AG04450 (cell line): ENCODE measurements around the gene TMEM171. TPM values are rescaled to one million over a fixed set of nuclear protein-coding genes. Genes with fewer than 3 reads are reported as not detected.

Source experiments
- CTCF ChIA-PET: fragments of 300-600, 350-600 bp; formaldehyde crosslinking; extraction: SDS; loops from one replicate; lab custom pipeline; 2022; ENCODE audit warnings: antibody characterized with exemption, inconsistent platforms; lab: Charles Lee
- POLR2A ChIA-PET: fragments of 350-600 bp; formaldehyde crosslinking; extraction: SDS; loops from one replicate; lab custom pipeline; 2021; ENCODE audit warnings: antibody characterized with exemption, inconsistent platforms; lab: Yijun Ruan, JAX
- DNase-seq: peaks from one replicate; pipeline ENCODE4 v3.0.0-alpha.2; 2011; ENCODE audit warnings: low read depth, low spot score
- H3K27ac ChIP-seq: one replicate; pipeline ENCODE4 v1.5.1; 2012; ENCODE audit warnings: low read depth, low read length, control low read depth
- H3K27me3 ChIP-seq: one replicate; pipeline ENCODE4 v1.6.0; 2012; ENCODE audit warnings: low read length; ENCODE audit not compliant: control insufficient read depth, insufficient read depth
- H3K4me3 ChIP-seq: 2 replicates; pipeline ENCODE4 v1.5.1; 2011; ENCODE audit warnings: mild to moderate bottlenecking, low read depth, low read length, control low read depth
- H3K9me3 ChIP-seq: 2 replicates; pipeline ENCODE4 v1.5.1; 2012; ENCODE audit warnings: low read length; ENCODE audit not compliant: control insufficient read depth, insufficient read depth
- polyA plus RNA-seq: library from polyadenylated mRNA; depleted of rRNA; stranded (reverse); fragments of >200 nt; gene quantifications from 2 replicates; pipeline ENCODE4 v1.2.3, GENCODE V29; 2011
- TF ChIP-seq, protein P1 (sequence below): IDR thresholded peaks from 2 replicates; pipeline ENCODE4 v1.5.1; 2011; ENCODE audit warnings: low read depth, low read length, control low read depth, inconsistent platforms

The TMEM171 gene
- polyA plus RNA-seq, 1 experiment: 10.6 TPM

DNA sequence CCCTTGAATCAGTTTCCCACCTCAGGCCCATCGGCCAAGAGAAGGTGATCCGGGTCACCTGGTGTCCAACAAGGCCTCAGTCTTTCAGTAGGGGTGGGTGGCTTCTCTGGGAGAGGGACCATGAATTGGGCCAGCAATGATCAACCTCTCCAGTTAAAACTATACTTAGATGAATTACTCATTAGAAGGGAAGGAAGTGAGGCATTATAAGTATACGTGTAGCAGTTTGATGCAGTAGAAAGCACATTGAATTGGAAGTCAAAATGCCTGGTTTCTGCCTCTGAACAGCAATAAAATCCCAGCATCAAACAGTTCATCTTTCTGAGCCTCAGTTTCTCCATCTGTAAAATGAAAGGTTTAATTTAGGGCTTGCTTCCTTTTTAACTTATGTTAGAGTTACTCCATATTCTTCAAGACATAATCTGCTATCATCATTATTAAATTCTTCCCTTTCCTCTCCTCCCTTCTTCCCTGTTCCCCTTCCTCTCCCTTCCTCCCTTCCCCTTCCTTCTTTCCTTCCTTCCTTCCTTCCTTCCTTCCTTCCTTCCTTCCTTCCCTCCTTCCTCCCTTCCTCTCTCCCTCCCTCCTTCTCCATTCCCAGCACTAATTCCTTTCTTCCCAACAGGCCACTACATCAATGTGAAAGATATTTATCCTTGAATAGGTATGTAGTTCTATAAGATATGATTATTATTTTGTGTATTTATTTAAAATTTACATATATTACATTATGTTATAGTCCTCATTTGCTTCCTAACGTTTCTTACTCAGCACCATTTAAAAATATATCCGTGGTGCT lies 34.0 kb downstream of the TMEM171 start:
- H3K4me3 ChIP-seq: no peak overlapping the region
- POLR2A ChIA-PET: no interaction called here
- H3K27me3 ChIP-seq: peaks cover 5% of the 10 kb centered on the region
- H3K27ac ChIP-seq: no peak overlapping the region
- DNase-seq: no peak
- TF ChIP-seq, protein P1, sequence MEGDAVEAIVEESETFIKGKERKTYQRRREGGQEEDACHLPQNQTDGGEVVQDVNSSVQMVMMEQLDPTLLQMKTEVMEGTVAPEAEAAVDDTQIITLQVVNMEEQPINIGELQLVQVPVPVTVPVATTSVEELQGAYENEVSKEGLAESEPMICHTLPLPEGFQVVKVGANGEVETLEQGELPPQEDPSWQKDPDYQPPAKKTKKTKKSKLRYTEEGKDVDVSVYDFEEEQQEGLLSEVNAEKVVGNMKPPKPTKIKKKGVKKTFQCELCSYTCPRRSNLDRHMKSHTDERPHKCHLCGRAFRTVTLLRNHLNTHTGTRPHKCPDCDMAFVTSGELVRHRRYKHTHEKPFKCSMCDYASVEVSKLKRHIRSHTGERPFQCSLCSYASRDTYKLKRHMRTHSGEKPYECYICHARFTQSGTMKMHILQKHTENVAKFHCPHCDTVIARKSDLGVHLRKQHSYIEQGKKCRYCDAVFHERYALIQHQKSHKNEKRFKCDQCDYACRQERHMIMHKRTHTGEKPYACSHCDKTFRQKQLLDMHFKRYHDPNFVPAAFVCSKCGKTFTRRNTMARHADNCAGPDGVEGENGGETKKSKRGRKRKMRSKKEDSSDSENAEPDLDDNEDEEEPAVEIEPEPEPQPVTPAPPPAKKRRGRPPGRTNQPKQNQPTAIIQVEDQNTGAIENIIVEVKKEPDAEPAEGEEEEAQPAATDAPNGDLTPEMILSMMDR: no peak
- peaks cover 3% of the 10 kb centered on the region; the same call in 1 of the 2 replicates for H3K9me3 ChIP-seq
- CTCF ChIA-PET: interaction anchor here (0.9 to 2.6 kb wide), 2 partner anchors 47 to 62 kb away, joined by 4 to 8 read pairs; no protein-coding TSS in a partner anchor

- no peak overlapping the region for H3K4me3 ChIP-seq
- CTCF ChIA-PET: no interaction called here
- peaks cover 3% of the 10 kb centered on the region; the same call in 1 of the 2 replicates for H3K9me3 ChIP-seq
- DNase-seq: no peak
- POLR2A ChIA-PET: no interaction called here
- TF ChIP-seq, protein P1: no peak
- peaks cover 9% of the 10 kb centered on the region for H3K27me3 ChIP-seq
- no peak overlapping the region for H3K27ac ChIP-seq
These were observed 35.2 kb downstream of the TMEM171 start for GRCh38 chr5:73155271-73156222.

DNA sequence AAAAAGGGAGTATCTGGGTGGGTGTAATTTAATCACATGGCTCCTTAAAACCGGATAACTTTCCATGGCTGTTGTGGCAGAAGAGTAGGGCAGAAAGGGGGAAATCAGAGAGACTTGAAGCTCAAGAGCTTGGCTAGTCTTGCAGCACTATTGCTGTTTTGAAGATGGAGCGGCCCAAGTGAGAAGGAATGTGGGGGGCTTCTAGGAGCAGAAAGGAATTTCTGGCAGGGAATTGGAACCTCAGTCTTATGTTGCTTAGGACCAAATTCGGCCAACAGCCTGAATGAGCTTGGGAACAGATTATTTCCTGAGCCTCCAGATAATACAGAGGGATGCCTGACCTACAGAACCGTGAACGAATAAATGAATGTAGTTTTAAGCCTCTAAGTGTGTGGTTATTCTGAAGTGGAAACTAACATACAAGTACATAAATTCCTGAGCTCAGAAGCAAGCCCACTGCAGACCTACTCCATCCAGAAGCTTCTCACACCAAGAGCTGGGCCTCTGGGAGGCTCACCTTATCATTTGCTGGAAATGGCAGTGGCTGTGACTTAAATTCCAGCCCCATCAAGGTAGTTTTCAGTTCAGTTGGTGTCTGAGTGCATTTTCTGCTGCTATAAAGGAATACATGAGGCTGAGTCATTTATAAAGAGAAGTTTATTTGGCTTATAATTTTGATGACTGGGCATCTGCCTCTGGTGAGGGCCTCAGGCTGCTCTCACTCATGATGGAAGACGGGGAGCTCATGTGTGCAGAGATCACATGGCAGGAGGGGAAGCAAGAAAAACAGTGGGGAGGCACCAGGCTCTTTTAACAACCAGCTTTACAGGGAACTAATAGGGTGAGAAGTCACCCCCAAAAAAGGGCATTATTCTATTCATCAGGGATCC lies 37.3 kb downstream of the TMEM171 start:
- ChIA-PET POLR2A (no interaction called here), CTCF (no interaction called here)
- DNase-seq: no peak
- no peak overlapping the region for H3K27ac ChIP-seq
- TF ChIP-seq, protein P1: no peak
- H3K9me3 ChIP-seq: peaks cover 3% of the 10 kb centered on the region; the same call in 1 of the 2 replicates
- H3K4me3 ChIP-seq: no peak overlapping the region
- H3K27me3 ChIP-seq: peaks cover 13% of the 10 kb centered on the region

DNA sequence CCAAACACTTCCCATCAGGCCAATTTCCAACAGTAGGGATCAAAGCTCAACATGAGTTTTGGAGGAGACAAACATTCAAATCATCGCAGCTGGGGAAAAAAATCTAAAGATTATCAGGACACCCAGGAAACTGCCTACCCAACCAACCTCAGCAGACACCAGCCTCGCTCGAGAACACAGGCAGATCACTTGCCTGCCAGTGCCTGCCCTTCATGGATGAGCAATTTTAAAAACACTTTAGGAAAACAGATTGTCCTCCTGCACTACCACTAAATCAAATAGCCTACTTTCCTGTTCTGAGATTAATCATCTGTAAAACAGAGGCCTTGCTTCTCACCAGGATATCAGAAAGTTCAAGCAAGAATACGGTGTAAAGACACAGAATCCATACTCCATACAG lies 37.9 kb downstream of the TMEM171 start:
- POLR2A ChIA-PET: no interaction called here

More for the DNA sequence above, 37.9 kb downstream of the TMEM171 start:
- Histone ChIP-seq H3K9me3 (peaks cover 3% of the 10 kb centered on the region; the same call in 1 of the 2 replicates), H3K27ac (no peak overlapping the region), H3K27me3 (peaks cover 13% of the 10 kb centered on the region), H3K4me3 (no peak overlapping the region)
- CTCF ChIA-PET: no interaction called here
- TF ChIP-seq, protein P1: no peak
- DNase-seq: no peak
